HG03103 (cell line): ENCODE data around the gene VPS52.
"Not testable (repeated sequence)": the region's sequence is repeated elsewhere in the genome, so short reads cannot be mapped to it uniquely, and the experiment has no call there.

Source experiments
- ATAC-seq: cut with Tn5 transposase; IDR thresholded peaks from one replicate; pipeline ENCODE4 v1.9.1; 2021; ENCODE audit warnings: low read depth; ENCODE audit not compliant: unreplicated experiment

VPS52 gene

GRCh38 chr6:33286946-33287914 is 15.6 kb upstream of the VPS52 start:
- no peak for ATAC-seq

DNA sequence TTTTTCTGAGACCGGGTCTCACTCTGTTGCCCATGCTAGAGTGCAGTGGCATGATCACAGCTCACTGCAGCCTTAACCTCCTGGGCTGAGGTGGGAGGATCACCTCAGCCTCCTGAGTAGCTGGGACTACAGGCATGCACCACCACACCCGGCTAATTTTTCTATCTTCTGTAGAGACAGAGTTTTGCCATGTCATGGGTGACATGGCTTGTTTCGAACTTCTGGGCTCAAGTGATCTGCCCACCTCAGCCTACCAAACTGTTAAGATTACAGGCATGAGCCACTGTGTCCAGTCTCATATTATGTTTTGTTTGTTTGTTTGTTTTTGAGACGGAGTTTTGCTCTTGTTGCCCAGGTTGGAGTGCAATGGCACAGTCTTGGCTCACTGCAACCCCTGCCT is 13.5 kb upstream of the VPS52 start:
- ATAC-seq: not testable (repeated sequence)

DNA sequence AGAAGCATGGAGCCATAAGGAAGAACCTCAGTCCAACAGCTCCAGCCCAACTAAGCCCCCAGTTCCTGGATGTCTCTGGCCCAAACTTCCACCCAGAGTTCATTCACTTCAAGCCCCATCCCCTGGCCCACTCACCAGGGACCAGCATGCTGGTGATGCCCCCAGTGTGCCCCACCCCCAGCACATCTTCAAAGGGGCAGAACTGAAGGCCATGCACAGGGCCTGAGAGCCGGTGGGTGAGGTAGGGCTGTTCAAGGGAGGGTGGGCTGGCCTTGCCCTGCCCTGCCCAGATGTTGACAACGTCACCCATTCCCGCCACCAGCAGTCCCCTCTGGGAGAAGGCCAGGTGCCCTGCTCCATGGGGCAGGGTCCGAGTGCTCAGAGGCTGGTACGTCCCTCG is 8.9 kb upstream of the VPS52 start:
- ATAC-seq: no peak

DNA sequence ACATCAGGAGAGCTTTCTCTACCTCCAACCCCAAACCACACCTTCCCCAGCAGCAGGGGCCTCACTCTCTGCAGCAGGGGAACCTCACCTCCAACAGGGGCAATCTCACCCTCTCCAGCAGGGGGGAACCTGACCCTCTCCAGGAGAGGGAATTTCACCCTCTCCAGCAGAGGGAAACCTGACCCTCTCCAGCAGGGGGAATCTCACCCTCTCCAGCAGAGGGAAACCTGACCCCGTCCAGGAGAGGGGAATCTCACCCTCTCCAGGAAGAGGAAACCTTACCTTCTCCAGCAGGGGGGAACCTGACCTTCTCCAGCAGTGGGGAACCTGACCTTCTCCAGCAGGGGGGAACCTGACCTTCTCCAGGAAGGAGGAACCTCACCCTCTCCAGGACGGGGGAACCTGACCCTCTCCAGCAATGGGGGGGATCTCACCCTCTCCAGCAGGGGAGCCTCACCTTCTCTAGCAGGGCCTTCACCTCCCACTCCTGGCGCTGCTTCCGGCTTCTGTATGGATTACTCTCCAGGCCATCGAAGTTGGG is 8.4 kb upstream of the VPS52 start:
- no peak for ATAC-seq

DNA sequence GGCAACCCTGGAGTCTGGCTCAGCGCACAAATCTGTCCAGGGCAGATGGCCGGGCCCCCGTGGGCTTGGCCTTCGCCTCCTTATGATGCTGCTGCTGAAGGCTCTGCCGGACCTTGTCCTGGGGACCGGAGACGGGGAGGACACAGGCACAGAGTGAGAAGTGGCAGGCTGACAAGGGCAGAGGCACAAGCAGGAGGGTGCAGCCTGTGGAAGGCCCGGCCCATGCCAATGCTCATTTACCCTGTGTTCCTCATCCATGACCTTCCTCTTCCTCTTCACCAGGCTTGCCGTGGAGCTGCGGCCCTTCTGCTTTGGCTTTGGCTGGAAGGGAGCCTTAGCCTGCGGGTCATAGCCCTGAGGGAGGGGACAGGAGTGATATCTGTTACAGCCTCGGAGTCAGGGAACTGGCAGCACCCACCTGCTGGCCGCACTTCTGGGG is 7.6 kb upstream of the VPS52 start:
- ATAC-seq: no peak

GRCh38 chr6:33278810-33279209 is 7.1 kb upstream of the VPS52 start:
- ATAC-seq: no peak

- ATAC-seq: no peak
Observed at GRCh38 chr6:33278392-33278741, 6.7 kb upstream of the VPS52 start.

DNA sequence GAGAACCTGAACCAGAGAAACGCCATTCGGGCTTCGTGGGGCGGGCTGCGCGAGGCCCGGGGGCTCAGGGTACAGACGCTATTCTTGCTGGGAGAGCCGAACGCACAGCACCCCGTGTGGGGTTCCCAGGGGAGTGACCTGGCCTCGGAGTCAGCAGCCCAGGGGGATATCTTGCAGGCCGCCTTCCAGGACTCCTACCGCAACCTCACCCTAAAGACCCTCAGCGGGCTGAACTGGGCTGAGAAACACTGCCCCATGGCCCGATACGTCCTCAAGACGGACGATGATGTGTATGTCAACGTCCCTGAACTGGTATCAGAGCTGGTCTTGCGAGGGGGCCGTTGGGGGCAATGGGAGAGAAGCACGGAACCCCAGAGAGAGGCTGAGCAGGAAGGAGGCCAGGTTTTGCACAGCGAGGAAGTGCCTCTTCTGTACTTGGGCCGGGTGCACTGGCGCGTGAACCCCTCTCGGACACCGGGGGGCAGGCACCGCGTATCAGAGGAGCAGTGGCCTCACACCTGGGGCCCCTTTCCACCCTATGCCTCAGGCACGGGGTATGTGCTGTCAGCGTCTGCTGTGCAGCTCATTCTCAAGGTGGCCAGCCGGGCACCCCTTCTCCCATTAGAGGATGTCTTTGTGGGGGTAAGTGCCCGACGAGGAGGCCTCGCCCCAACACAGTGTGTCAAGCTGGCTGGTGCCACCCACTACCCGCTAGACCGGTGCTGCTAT is 6.2 kb upstream of the VPS52 start:
- ATAC-seq: no peak

GRCh38 chr6:33276864-33277662 is 5.4 kb upstream of the VPS52 start, which contains the start of gene B3GALT4:
TSS of gene B3GALT4 (plus strand) at chr6:33277123. CDS start at chr6:33277420, 297 bp downstream.
- peak; percentile 45 for ATAC-seq

DNA sequence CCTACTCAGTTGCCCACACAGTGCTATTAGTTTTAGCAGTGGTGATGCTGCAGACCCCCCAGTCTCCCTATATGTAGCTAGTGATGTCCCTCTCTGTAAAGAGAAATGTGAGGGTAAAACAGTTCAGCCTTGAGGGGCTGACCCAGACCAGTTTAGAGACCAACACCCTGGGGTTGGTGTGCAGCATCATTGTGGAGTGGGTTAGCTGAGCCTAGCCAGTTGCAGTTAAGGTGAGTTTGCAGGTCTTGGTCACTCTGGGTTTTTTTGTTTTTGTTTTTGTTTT is 4.8 kb upstream of the VPS52 start:
- ATAC-seq: no peak

GRCh38 chr6:33275795-33276580 is 4.3 kb upstream of the VPS52 start:
- ATAC-seq: not testable (repeated sequence)

GRCh38 chr6:33273924-33274902 is 2.5 kb upstream of the VPS52 start:
- no peak for ATAC-seq

GRCh38 chr6:33273129-33273923 is 1.6 kb upstream of the VPS52 start:
- no peak for ATAC-seq

DNA sequence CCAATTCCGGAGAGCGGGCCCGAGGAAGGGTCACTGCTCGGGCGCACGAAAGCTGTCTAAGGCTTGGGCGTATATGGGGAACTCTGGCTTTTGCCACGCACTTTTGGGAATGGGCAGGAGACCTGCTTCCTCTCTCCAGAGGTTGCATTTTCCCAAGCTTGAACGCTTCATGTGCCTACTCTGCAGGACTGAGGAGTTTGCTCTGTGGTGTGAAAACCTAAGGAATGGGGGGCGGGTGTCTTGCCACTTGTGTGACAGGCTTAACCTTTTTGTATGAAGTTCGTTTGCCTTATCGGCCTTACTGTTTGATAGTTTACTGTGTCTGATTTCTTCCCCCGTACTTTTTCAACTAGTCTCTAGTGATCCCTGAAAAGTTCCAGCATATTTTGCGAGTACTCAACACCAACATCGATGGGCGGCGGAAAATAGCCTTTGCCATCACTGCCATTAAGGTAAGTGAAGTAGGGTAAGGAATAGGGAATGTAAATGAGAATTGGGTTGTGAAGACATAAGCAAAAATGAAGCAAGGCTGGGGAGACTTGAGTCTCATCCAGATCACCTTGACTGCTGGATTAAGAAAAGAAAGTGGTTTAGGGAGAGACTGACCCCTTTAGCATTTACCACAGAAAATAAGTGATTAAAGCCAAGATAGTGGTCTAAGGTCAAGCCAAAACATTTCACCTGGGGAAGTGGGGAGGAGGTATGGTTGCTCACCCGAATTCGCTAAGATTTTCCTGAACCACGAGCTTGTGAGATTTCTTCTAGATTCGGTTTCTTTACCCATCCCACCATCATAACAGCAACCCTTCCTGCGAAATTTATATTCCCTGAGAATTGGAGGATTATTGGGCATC is 826 bp upstream of the VPS52 start:
- no peak for ATAC-seq

GRCh38 chr6:33271117-33271467 is 584 bp downstream of the VPS52 start:
- ATAC-seq: no peak

- no peak for ATAC-seq
Observed at GRCh38 chr6:33264015-33264414, 7.7 kb downstream of the VPS52 start.

DNA sequence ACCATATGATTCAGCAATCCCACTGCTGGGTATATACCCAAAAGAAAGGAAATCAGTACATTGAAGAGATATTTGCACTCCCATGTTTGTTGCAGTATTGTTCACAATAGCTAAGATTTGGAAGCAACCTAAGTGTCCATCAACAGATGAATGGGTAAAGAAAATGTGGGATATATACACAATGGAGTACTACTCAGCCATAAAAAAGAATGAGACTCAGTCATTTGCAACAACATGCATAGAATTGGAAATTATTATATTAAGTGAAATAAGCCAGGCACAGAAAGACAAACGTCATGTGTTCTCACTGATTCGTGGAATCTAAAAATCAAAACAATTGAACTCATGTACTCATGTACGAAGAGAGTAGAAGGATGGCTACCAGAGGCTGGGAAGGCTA is 9.2 kb downstream of the VPS52 start:
- ATAC-seq: not testable (repeated sequence)
